K562 (cell line): ENCODE results near the gene AKR1A1. TPM values are rescaled to one million over a fixed set of nuclear protein-coding genes. Genes with fewer than 3 reads are reported as not detected.

Experiments
- ATAC-seq: fragments of 200-7000 bp; cut with Tn5 transposase; 3 replicates; pipeline ENCODE4 v1.9.1; 2020; ENCODE audit warnings: moderate library complexity
- BruUV-seq: library from RNA; stranded (reverse); fragments of 400-500 nt; replicated peaks from 2 replicates; lab custom pipeline; 2021; lab: Mats Ljungman, UMichigan
- CTCF ChIA-PET: fragments of 300-600 bp; formaldehyde crosslinking; extraction: SDS; loops from one replicate; lab custom pipeline; 2021; ENCODE audit warnings: low intra/inter-chr PET ratio; lab: Yijun Ruan, JAX
- POLR2A ChIA-PET: fragments of 300-600, 350-650 bp; sonication (Branson Sonifier 250); formaldehyde crosslinking; extraction: SDS; loops from one replicate; lab custom pipeline; 2021; ENCODE audit warnings: antibody characterized with exemption, inconsistent platforms; lab: Yijun Ruan, JAX
- DNase-seq, 4 experiments: peaks; one replicate each; pipeline versions ENCODE4 v3.0.0 to v3.0.0-alpha.2; 2011 to 2018; ENCODE audit warnings: low spot score in 3 of 4, mixed read lengths in 3 of 4; ENCODE audit errors: extremely low read depth in 1 of 4
- FAIRE-seq: peaks from 2 replicates; lab custom pipeline; 2011; peaks lifted over from hg19 to GRCh38; lab: Jason Lieb, UNC
- H2AFZ ChIP-seq: 2 replicates; pipeline ENCODE4 v1.6.0; 2011; ENCODE audit warnings: low read depth, low read length, control low read depth, inconsistent platforms
- H3K27ac ChIP-seq: fragments of 200-600 bp; 3 replicates; pipeline ENCODE4 v1.8.0; 2011; ENCODE audit warnings: low read depth, mild to moderate bottlenecking, control low read depth, inconsistent platforms, low read length, moderate library complexity, mixed read lengths; ENCODE audit errors: extremely low read depth
- H3K27me3 ChIP-seq, 2 experiments: fragments of 300-600 bp in 1 of 2; 2 replicates in 1 of 2; 3 replicates in 1 of 2; pipeline versions ENCODE4 v1.6.0 to v1.8.0; 2011; ENCODE audit warnings: inconsistent platforms in 2 of 2, low read length in 2 of 2, mild to moderate bottlenecking in 1 of 2, mixed read lengths in 1 of 2, moderate library complexity in 1 of 2; ENCODE audit not compliant: control insufficient read depth in 2 of 2, insufficient read depth in 2 of 2
- H3K36me3 ChIP-seq: fragments of 300-600 bp; 3 replicates; pipeline ENCODE4 v1.8.0; 2011; ENCODE audit warnings: mild to moderate bottlenecking, low read length, inconsistent platforms; ENCODE audit not compliant: control insufficient read depth, insufficient read depth
- H3K4me1 ChIP-seq, 2 experiments: fragments of 200-600 bp in 1 of 2; replicated peaks in 1 of 2; 2 replicates in 1 of 2; 3 replicates in 1 of 2; pipeline versions ENCODE4 v1.5.1 to v1.8.0; 2011; ENCODE audit warnings: inconsistent platforms in 2 of 2, low read length in 2 of 2, mild to moderate bottlenecking in 1 of 2, mixed read lengths in 1 of 2, moderate library complexity in 1 of 2; ENCODE audit not compliant: control insufficient read depth in 2 of 2, insufficient read depth in 2 of 2
- H3K4me2 ChIP-seq: 2 replicates; pipeline ENCODE4 v1.6.1; 2011; ENCODE audit warnings: low read length, control low read depth, inconsistent platforms, mixed read lengths; ENCODE audit not compliant: insufficient read depth
- H3K4me3 ChIP-seq: fragments of 200-600 bp; sonication (generic), shearing (Covaris generic); 2 replicates; pipeline ENCODE4 v1.5.1; 2016; ENCODE audit warnings: control low read depth, inconsistent platforms
- H3K79me2 ChIP-seq: fragments of 200-600 bp; 3 replicates; pipeline ENCODE4 v1.8.0; 2011; ENCODE audit warnings: low read length, inconsistent platforms; ENCODE audit not compliant: control insufficient read depth, insufficient read depth
- H3K9ac ChIP-seq, 2 experiments: 2 replicates each; pipeline versions ENCODE4 v1.6.0 to v1.6.1; 2011; ENCODE audit warnings: low read depth in 2 of 2, low read length in 2 of 2, control low read depth in 1 of 2, inconsistent platforms in 1 of 2, mild to moderate bottlenecking in 1 of 2, mixed read lengths in 1 of 2; ENCODE audit not compliant: insufficient read depth in 1 of 2
- H3K9me1 ChIP-seq: one replicate; pipeline ENCODE4 v1.6.0; 2011; ENCODE audit warnings: inconsistent platforms, mild to moderate bottlenecking, low read length, moderate library complexity; ENCODE audit not compliant: control insufficient read depth, insufficient read depth
- H3K9me3 ChIP-seq: replicated peaks from 2 replicates; pipeline ENCODE4 v1.5.1; 2011; ENCODE audit warnings: low read depth, low read length, inconsistent platforms; ENCODE audit not compliant: control insufficient read depth, insufficient read depth
- H4K20me1 ChIP-seq: replicated peaks from 2 replicates; pipeline ENCODE4 v1.6.1; 2011; ENCODE audit warnings: low read length, inconsistent platforms, mixed read lengths; ENCODE audit not compliant: control insufficient read depth, insufficient read depth
- ESRRA ChIP-seq: fragments of 450-650 bp; IDR thresholded peaks from 2 replicates; pipeline ENCODE4 v1.6.1; 2014; ENCODE audit warnings: low read depth, mild to moderate bottlenecking, moderate library complexity, borderline replicate concordance
- HDAC3 ChIP-seq: fragments of 450-650 bp; IDR thresholded peaks from 2 replicates; pipeline ENCODE4 v1.6.1; 2018; ENCODE audit warnings: borderline replicate concordance, mild to moderate bottlenecking, moderate library complexity; ENCODE audit not compliant: partially characterized antibody
- L3MBTL2 ChIP-seq: fragments of 450-650 bp; IDR thresholded peaks from 2 replicates; pipeline ENCODE4 v1.6.1; 2016; ENCODE audit warnings: mild to moderate bottlenecking, moderate library complexity
- MED1 ChIP-seq: sonication (generic); formaldehyde crosslinking; IDR thresholded peaks from 2 replicates; pipeline ENCODE4 v1.8.1; 2023; ENCODE audit warnings: missing genetic modification reagents, borderline replicate concordance
- MITF ChIP-seq: IDR thresholded peaks from 2 replicates; pipeline ENCODE4 v1.6.1; 2014; ENCODE audit warnings: antibody characterized with exemption
- NR4A1 ChIP-seq, 2 experiments: fragments of 250-450 bp in 1 of 2; fragments of 450-650 bp in 1 of 2; sonication (Bioruptor Pico) in 1 of 2; IDR thresholded peaks; 2 replicates each; pipeline versions ENCODE4 v1.4.0 to v1.6.1; 2016 to 2020; ENCODE audit warnings: mild to moderate bottlenecking in 2 of 2, missing compliant biosample characterization in 1 of 2, missing genetic modification characterization in 1 of 2, moderate library complexity in 1 of 2
- RCOR1 ChIP-seq, 2 experiments: IDR thresholded peaks; 2 replicates each; pipeline ENCODE4 v1.6.1; 2012; ENCODE audit warnings: low read depth in 2 of 2, low read length in 2 of 2, borderline replicate concordance in 1 of 2, improper control_type of control experiment in 1 of 2
- SMAD4 ChIP-seq: fragments of 250-450 bp; sonication (Bioruptor Pico); conservative IDR thresholded peaks from 2 replicates; pipeline ENCODE4 v1.8.0; 2021; ENCODE audit warnings: inconsistent platforms, mild to moderate bottlenecking, moderate library complexity
- TAL1 ChIP-seq: fragments of 450-650 bp; IDR thresholded peaks from 2 replicates; pipeline ENCODE4 v1.6.1; 2016; ENCODE audit warnings: mild to moderate bottlenecking
- TOE1 ChIP-seq, 2 experiments: fragments of 450-650 bp in 1 of 2; sonication (generic) in 1 of 2; formaldehyde crosslinking in 1 of 2; IDR thresholded peaks; 2 replicates each; pipeline versions ENCODE4 v1.7.1 to v1.8.0; 2016 to 2022; ENCODE audit warnings: borderline replicate concordance in 2 of 2, mild to moderate bottlenecking in 2 of 2, antibody characterized with exemption in 1 of 2, inconsistent platforms in 1 of 2, low read depth in 1 of 2, missing genetic modification reagents in 1 of 2, moderate library complexity in 1 of 2
- ZNF134 ChIP-seq: fragments of 250-450 bp; sonication (Bioruptor Pico); conservative IDR thresholded peaks from 2 replicates; pipeline ENCODE4 v1.4.0; 2020
- WGBS: fragments of 100-300 bp; shearing (Covaris generic); methylation state at CpG from one replicate; pipeline ENCODE4 v1.1.6; 2016; ENCODE audit warnings: low coverage, mixed read lengths; ENCODE audit not compliant: insufficient coverage; ENCODE audit errors: missing lambda C conversion rate; 5-methylcytosine and 5-hydroxymethylcytosine counted together
- in situ Hi-C: fragments of 300-500 bp; cut with MboI; formaldehyde crosslinking; loops from 4 replicates; pipeline ENCODE4 v1.15.0; 2018; ENCODE audit warnings: inconsistent platforms, mixed read lengths
- intact Hi-C: fragments of 100-400 bp; cut with micrococcal nuclease; formaldehyde crosslinking; loops from 2 replicates; pipeline ENCODE4 v1.14.2; 2022
- polyA plus RNA-seq, 8 experiments: library from polyadenylated mRNA; depleted of rRNA in 4 of 8; stranded (reverse) in 5 of 8; unstranded in 3 of 8; fragments of >200 nt; fragmentation: Nextera tagmentation in 2 of 8; fragmentation: Illumina TruSeq in 1 of 8; extraction: Ambion mirVana in 2 of 8; extraction: Trizol in 1 of 8; gene quantifications; 2 replicates each; pipeline versions ENCODE4 v1.2.1 to v1.2.3, GENCODE V29; 2011 to 2014; ENCODE audit warnings: inconsistent platforms in 1 of 8, missing spikeins in 1 of 8
- total RNA-seq, 7 experiments: library from RNA; depleted of rRNA in 6 of 7; stranded (reverse); fragments of >200 nt in 6 of 7; fragmentation: Illumina TruSeq in 2 of 7; extraction: Trizol in 2 of 7; gene quantifications; 2 replicates each; pipeline versions ENCODE4 v1.2.1 to v1.2.3, GENCODE V29; 2011 to 2021; ENCODE audit warnings: low replicate concordance in 1 of 7
- TF ChIP-seq, protein P1 (sequence below), 3 experiments: fragments of 200-800 bp in 1 of 3; fragments of 250-450 bp in 1 of 3; fragments of 450-650 bp in 1 of 3; sonication (Bioruptor Pico) in 1 of 3; sonication (Bioruptor generic) in 1 of 3; formaldehyde crosslinking in 1 of 3; IDR thresholded peaks; 2 replicates each; pipeline versions ENCODE4 v1.6.1 to v1.8.0; 2016 to 2022; ENCODE audit warnings: mild to moderate bottlenecking in 2 of 3, missing genetic modification characterization in 2 of 3, missing compliant biosample characterization in 1 of 3, moderate library complexity in 1 of 3
- TF ChIP-seq, protein P2 (sequence below): sonication (generic); formaldehyde crosslinking; IDR thresholded peaks from 2 replicates; pipeline ENCODE4 v1.8.0; 2022; ENCODE audit warnings: mild to moderate bottlenecking, missing genetic modification reagents

Gene AKR1A1
- total and polyA plus RNA-seq, 9 of the 15 experiments (the other 6 are each of a cell fraction or from before 2014, with no cell fraction given), result 68.6 to 211 (median 132) TPM

DNA sequence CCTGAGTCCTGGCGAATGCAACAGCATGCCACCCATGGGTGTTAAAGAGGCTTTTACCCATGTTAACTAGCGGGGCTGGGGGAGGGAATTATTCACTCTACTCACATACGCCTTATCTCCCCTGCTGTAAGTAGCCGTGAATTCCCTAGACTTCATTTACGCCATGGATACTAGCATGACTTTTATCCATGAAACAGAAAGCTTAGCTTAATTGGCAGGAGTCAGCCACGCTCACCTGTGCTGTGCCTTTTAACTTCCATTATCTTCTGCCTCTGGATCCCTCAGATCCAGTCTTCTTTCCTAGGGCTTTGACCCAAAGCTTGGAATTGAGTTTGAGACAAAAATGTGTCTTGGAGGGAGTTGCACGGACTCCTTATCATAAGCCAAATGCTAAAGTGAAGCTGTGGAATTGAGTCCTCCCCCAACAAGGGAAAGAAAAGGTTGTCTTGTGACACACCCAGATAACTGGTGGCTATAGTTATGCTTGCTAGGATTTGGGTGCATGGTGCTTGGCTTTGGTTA lies 23.5 kb downstream of the AKR1A1 start:
- H3K36me3 ChIP-seq, result peaks cover 19% of the 10 kb centered on the region; the same call in 2 of the 3 replicates
- no peaks in the 10 kb centered on the region for H3K9me3 ChIP-seq
- peak overlapping the region; percentile 91 for H2AFZ ChIP-seq
- 9% methylated on average over 7 of the region's 7 CpGs for WGBS
- ATAC-seq (peak; percentile 79), DNase-seq (peak; percentile 44 to 83 (median 54)), FAIRE-seq (peak; percentile 65)
- no peak overlapping the region; the same call in 1 of the 2 replicates for H3K4me3 ChIP-seq
- peak overlapping the region; percentile 74 for H3K4me2 ChIP-seq
- intact Hi-C loops (loop anchor here (10.0 kb wide), 1 partner anchor 559 kb away; the partner anchor contains the start of genes HECTD3 and UROD), in situ Hi-C loops (loop anchor here (5.0 kb wide), 1 partner anchor 217 kb away; no protein-coding TSS in a partner anchor)
- ChIA-PET CTCF (interaction anchor here (0.6 kb wide), 1 partner anchor 15 kb away, joined by 3 read pairs; no protein-coding TSS in a partner anchor), POLR2A (interaction anchor here (0.6 to 1.5 kb wide), 12 partner anchors 10 to 853 kb away, joined by 3 to 51 read pairs (median 3); partner anchors contain the start of genes NASP and PRDX1)
- no peaks in the 10 kb centered on the region for H3K9me1 ChIP-seq
- H3K79me2 ChIP-seq, result no peaks in the 10 kb centered on the region
- peaks cover 11 to 22% of the 10 kb centered on the region in 2 experiments for H3K4me1 ChIP-seq
- H4K20me1 ChIP-seq, result 0 out of 2 replicates have a peak, but pooled peaks cover 7% of the 10 kb centered on the region
- H3K27ac ChIP-seq, result peak overlapping the region; percentile 64
- BruUV-seq, result no TSS peak
- H3K27me3 ChIP-seq, result no peaks in the 10 kb centered on the region
- peak overlapping the region; percentile 5 to 54; a peak in 3 of 4 replicates for H3K9ac ChIP-seq
- peak; percentile 11 to 59; a peak in 2 of 4 replicates for TF ChIP-seq RCOR1 (IDR thresholded peaks at IDR 0.05; ENCODE audit: borderline replicate concordance in 1 of 2, low read depth in 2 of 2, low read length in 2 of 2)
- TF ChIP-seq TAL1, result peak; percentile 57; the same call in 1 of the 2 replicates
- TF ChIP-seq MED1, result no peak
- no peak for TF ChIP-seq ESRRA
- no peak for TF ChIP-seq NR4A1 (CRISPR knock-in tag; IDR thresholded peaks at IDR 0.05)
- TF ChIP-seq NR4A1 (tag; IDR thresholded peaks at IDR 0.05), result peak; percentile 54; the same call in 1 of the 2 replicates
- peak; percentile 78; the same call in 1 of the 2 replicates for TF ChIP-seq MITF
- peak; percentile 66; the same call in 1 of the 2 replicates for TF ChIP-seq TOE1 (IDR thresholded peaks at IDR 0.05; ENCODE audit: borderline replicate concordance)
- peak; percentile 75; the same call in 1 of the 2 replicates for TF ChIP-seq TOE1 (CRISPR knock-in tag; IDR thresholded peaks at IDR 0.05; ENCODE audit: borderline replicate concordance, low read depth)
- TF ChIP-seq, protein P1, sequence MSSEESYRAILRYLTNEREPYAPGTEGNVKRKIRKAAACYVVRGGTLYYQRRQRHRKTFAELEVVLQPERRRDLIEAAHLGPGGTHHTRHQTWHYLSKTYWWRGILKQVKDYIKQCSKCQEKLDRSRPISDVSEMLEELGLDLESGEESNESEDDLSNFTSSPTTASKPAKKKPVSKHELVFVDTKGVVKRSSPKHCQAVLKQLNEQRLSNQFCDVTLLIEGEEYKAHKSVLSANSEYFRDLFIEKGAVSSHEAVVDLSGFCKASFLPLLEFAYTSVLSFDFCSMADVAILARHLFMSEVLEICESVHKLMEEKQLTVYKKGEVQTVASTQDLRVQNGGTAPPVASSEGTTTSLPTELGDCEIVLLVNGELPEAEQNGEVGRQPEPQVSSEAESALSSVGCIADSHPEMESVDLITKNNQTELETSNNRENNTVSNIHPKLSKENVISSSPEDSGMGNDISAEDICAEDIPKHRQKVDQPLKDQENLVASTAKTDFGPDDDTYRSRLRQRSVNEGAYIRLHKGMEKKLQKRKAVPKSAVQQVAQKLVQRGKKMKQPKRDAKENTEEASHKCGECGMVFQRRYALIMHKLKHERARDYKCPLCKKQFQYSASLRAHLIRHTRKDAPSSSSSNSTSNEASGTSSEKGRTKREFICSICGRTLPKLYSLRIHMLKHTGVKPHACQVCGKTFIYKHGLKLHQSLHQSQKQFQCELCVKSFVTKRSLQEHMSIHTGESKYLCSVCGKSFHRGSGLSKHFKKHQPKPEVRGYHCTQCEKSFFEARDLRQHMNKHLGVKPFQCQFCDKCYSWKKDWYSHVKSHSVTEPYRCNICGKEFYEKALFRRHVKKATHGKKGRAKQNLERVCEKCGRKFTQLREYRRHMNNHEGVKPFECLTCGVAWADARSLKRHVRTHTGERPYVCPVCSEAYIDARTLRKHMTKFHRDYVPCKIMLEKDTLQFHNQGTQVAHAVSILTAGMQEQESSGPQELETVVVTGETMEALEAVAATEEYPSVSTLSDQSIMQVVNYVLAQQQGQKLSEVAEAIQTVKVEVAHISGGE (CRISPR knock-in tag; IDR thresholded peaks at IDR 0.05), result 0 out of 6 replicates have a peak, but pooled peaks of 1 of the 3 experiments have one; percentile 17
- peak; percentile 64 for TF ChIP-seq L3MBTL2
- TF ChIP-seq, protein P2, sequence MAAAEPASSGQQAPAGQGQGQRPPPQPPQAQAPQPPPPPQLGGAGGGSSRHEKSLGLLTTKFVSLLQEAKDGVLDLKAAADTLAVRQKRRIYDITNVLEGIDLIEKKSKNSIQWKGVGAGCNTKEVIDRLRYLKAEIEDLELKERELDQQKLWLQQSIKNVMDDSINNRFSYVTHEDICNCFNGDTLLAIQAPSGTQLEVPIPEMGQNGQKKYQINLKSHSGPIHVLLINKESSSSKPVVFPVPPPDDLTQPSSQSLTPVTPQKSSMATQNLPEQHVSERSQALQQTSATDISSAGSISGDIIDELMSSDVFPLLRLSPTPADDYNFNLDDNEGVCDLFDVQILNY (CRISPR knock-in tag), result 0 out of 2 replicates have a peak, but pooled peaks have one; percentile 15
- peak; percentile 13 for TF ChIP-seq HDAC3
- 0 out of 2 replicates have a peak, but pooled peaks have one; percentile 8 for TF ChIP-seq ZNF134 (CRISPR knock-in tag)
- 0 out of 2 replicates have a peak, but pooled peaks have one; percentile 34 for TF ChIP-seq SMAD4 (CRISPR knock-in tag)
